OCI-LY7 (cell line): ENCODE data around the gene LRRC39.

ENCODE experiments used
- EZH2phosphoT487 ChIP-seq: fragments of 200-600 bp; sonication (generic); IDR thresholded peaks from 2 replicates; pipeline ENCODE4 v1.6.1; 2018; ENCODE audit warnings: low read depth, borderline replicate concordance, mild to moderate bottlenecking, mixed run types, antibody characterized with exemption, low read length, moderate library complexity, mixed read lengths
- TF ChIP-seq, protein P1 (sequence below): fragments of 200-600 bp; sonication (generic); conservative IDR thresholded peaks from 2 replicates; pipeline ENCODE4 v1.5.1; 2014; ENCODE audit warnings: mild to moderate bottlenecking, antibody characterized with exemption, low read length, moderate library complexity, mixed read lengths

- TF ChIP-seq, protein P1, sequence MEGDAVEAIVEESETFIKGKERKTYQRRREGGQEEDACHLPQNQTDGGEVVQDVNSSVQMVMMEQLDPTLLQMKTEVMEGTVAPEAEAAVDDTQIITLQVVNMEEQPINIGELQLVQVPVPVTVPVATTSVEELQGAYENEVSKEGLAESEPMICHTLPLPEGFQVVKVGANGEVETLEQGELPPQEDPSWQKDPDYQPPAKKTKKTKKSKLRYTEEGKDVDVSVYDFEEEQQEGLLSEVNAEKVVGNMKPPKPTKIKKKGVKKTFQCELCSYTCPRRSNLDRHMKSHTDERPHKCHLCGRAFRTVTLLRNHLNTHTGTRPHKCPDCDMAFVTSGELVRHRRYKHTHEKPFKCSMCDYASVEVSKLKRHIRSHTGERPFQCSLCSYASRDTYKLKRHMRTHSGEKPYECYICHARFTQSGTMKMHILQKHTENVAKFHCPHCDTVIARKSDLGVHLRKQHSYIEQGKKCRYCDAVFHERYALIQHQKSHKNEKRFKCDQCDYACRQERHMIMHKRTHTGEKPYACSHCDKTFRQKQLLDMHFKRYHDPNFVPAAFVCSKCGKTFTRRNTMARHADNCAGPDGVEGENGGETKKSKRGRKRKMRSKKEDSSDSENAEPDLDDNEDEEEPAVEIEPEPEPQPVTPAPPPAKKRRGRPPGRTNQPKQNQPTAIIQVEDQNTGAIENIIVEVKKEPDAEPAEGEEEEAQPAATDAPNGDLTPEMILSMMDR: no peak
- no peak for TF ChIP-seq EZH2phosphoT487
These were observed 76.5 kb downstream of the LRRC39 start for GRCh38 chr1:100101564-100101963.
